Fibroblast of lung (primary cell): ENCODE measurements around the gene NEDD4L. TPM values are rescaled to one million over a fixed set of nuclear protein-coding genes. Genes with fewer than 3 reads are reported as not detected.
A peak's percentile ranks its signal among the peaks of the same experiment; 100 is the strongest.

ENCODE experiments used
- DNase-seq, 2 donors: peaks; one replicate each; pipeline versions ENCODE4 v3.0.0 to v3.0.0-alpha.2; 2010; ENCODE audit warnings: low read depth in 2 of 2
- H2AFZ ChIP-seq: 2 replicates; pipeline ENCODE4 v1.5.1; 2012; ENCODE audit warnings: low read length, control low read depth, inconsistent platforms
- H3K27ac ChIP-seq: 2 replicates; pipeline ENCODE4 v1.5.1; 2011; ENCODE audit warnings: low read length, control low read depth; ENCODE audit not compliant: insufficient read depth
- H3K27me3 ChIP-seq: 2 replicates; pipeline ENCODE4 v1.5.1; 2011; ENCODE audit warnings: mild to moderate bottlenecking, low read length; ENCODE audit not compliant: control insufficient read depth, insufficient read depth
- H3K36me3 ChIP-seq: 2 replicates; pipeline ENCODE4 v1.5.1; 2011; ENCODE audit warnings: low read length; ENCODE audit not compliant: control insufficient read depth, insufficient read depth
- H3K4me1 ChIP-seq: 2 replicates; pipeline ENCODE4 v1.5.1; 2011; ENCODE audit warnings: low read length; ENCODE audit not compliant: control insufficient read depth, insufficient read depth; ENCODE audit errors: extremely low read depth
- H3K4me2 ChIP-seq: 2 replicates; pipeline ENCODE4 v1.5.1; 2011; ENCODE audit warnings: low read length, control low read depth; ENCODE audit not compliant: insufficient read depth; ENCODE audit errors: extremely low read depth
- H3K4me3 ChIP-seq, 4 experiments: fragments of 200-600 bp in 1 of 4; sonication (generic) in 1 of 4; replicated peaks in 1 of 4; 2 replicates each; pipeline ENCODE4 v1.5.1; 2011 to 2016; ENCODE audit warnings: low read length in 4 of 4, low read depth in 3 of 4, mild to moderate bottlenecking in 3 of 4, control low read depth in 2 of 4, inconsistent platforms in 1 of 4, mixed read lengths in 1 of 4; ENCODE audit not compliant: insufficient read depth in 1 of 4; ENCODE audit errors: control extremely low read depth in 1 of 4
- H3K79me2 ChIP-seq: 2 replicates; pipeline ENCODE4 v1.5.1; 2012; ENCODE audit warnings: mild to moderate bottlenecking, low read length, inconsistent platforms; ENCODE audit not compliant: control insufficient read depth, insufficient read depth
- H3K9ac ChIP-seq: 2 replicates; pipeline ENCODE4 v1.5.1; 2011; ENCODE audit warnings: mild to moderate bottlenecking, low read length, control low read depth; ENCODE audit not compliant: insufficient read depth
- H3K9me3 ChIP-seq: 2 replicates; pipeline ENCODE4 v1.5.1; 2012; ENCODE audit warnings: low read depth, low read length; ENCODE audit not compliant: control insufficient read depth, insufficient read depth
- H4K20me1 ChIP-seq: 2 replicates; pipeline ENCODE4 v1.5.1; 2011; ENCODE audit warnings: low read length; ENCODE audit not compliant: control insufficient read depth, insufficient read depth; ENCODE audit errors: extremely low read depth
- EZH2 ChIP-seq: IDR thresholded peaks from 2 replicates; pipeline ENCODE4 v1.5.1; 2012; ENCODE audit warnings: low read length, control low read depth, mild to moderate bottlenecking; ENCODE audit errors: missing control alignments
- polyA plus RNA-seq, 2 donors: library from polyadenylated mRNA; depleted of rRNA in 1 of 2; stranded (reverse) in 1 of 2; unstranded in 1 of 2; fragments of >200 nt; gene quantifications; 2 replicates each; pipeline ENCODE4 v1.2.1, GENCODE V29; 2011 to 2012; ENCODE audit warnings: missing spikeins in 1 of 2
- total RNA-seq: library from RNA; depleted of rRNA; stranded (reverse); fragments of >200 nt; gene quantifications from 2 replicates; pipeline ENCODE4 v1.2.1, GENCODE V29; 2014
- TF ChIP-seq, protein P1 (sequence below), 2 donors: IDR thresholded peaks in 1 of 2; conservative IDR thresholded peaks in 1 of 2; 1 replicate in 1 of 2; 2 replicates in 1 of 2; pipeline ENCODE4 v1.5.1; 2011 to 2012; ENCODE audit warnings: low read length in 2 of 2, control low read depth in 1 of 2, inconsistent platforms in 1 of 2, low read depth in 1 of 2, mild to moderate bottlenecking in 1 of 2

The NEDD4L gene
- total and polyA plus RNA-seq, 2 donors (not counting 1 experiment from before 2014, with no cell fraction given): 5.5 to 18.7 TPM

DNA sequence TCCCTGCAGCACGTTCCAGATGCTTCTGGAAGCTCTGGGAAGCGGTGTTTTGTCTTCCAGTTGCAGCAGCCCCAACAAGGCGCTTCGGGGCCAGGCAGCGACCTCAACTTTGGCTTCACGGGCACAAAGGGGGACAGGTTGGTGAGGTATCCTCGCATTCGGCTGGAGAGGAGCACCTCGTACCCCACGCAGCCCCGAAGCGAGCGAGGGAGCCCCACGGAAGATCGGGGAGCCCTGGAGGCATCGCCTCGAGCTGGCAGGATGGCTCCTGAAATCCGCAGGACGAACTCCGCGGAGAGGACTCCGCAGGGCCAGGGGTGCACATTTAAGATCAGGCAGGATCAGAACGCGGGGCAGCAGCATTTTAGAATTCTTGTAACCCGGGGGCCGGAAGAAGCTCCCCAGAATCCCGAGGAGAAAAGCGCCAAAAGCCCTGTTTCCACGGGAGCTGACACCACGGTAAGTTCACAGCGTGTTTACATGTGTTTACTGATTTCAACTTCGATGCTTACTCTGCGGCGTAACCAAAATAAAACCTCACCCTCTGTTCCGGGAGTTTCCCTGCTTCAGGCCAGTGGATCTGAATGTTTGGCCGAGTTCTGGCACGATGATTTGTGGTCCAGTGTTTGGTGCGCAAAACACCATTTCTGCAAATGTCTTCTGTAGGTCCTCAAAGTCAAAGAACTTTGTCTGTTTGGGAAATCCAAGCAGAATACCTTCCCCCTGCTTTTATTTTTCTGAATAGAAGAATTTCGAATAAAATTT lies 212.5 kb downstream of the NEDD4L start:
- H3K79me2 ChIP-seq: no peaks in the 10 kb centered on the region
- no peak overlapping the region for H3K9ac ChIP-seq
- H3K9me3 ChIP-seq: no peaks in the 10 kb centered on the region
- no peaks in the 10 kb centered on the region for H3K36me3 ChIP-seq
- no peaks in the 10 kb centered on the region for H3K27me3 ChIP-seq
- H2AFZ ChIP-seq: no peak overlapping the region
- H3K4me2 ChIP-seq: no peak overlapping the region
- no peaks in the 10 kb centered on the region for H4K20me1 ChIP-seq
- TF ChIP-seq, protein P1, sequence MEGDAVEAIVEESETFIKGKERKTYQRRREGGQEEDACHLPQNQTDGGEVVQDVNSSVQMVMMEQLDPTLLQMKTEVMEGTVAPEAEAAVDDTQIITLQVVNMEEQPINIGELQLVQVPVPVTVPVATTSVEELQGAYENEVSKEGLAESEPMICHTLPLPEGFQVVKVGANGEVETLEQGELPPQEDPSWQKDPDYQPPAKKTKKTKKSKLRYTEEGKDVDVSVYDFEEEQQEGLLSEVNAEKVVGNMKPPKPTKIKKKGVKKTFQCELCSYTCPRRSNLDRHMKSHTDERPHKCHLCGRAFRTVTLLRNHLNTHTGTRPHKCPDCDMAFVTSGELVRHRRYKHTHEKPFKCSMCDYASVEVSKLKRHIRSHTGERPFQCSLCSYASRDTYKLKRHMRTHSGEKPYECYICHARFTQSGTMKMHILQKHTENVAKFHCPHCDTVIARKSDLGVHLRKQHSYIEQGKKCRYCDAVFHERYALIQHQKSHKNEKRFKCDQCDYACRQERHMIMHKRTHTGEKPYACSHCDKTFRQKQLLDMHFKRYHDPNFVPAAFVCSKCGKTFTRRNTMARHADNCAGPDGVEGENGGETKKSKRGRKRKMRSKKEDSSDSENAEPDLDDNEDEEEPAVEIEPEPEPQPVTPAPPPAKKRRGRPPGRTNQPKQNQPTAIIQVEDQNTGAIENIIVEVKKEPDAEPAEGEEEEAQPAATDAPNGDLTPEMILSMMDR (conservative IDR thresholded peaks at IDR 0.05 in 1 of 2, IDR thresholded peaks at IDR 0.05 in 1 of 2; ENCODE audit: low read depth in 1 of 2, low read length in 2 of 2): no peak
- no peak for TF ChIP-seq EZH2
- no peak overlapping the region for H3K27ac ChIP-seq
- H3K4me3 ChIP-seq: no peak overlapping the region
- DNase-seq: no peak
- H3K4me1 ChIP-seq: no peaks in the 10 kb centered on the region

DNA sequence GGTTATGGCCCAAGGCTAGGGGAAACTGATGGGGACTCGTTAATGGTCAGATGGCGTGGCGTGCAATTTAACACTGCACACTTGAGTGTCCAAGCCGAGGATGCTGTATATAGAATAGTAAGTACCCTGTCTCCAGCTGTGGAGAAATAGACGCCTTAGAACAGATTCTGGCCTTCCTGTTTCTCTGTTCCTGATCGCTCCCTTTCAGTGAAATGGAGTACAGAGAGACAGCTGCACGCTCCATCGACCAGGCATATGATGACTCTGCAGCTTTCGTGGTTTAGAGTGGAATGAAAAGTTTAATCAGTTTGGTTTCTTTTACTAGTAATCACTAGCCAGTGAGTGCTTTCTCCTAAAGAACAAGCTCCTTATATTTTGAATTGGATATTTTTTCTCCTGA lies 213.4 kb downstream of the NEDD4L start:
- Histone ChIP-seq H3K4me2 (no peak overlapping the region), H3K79me2 (no peaks in the 10 kb centered on the region), H3K4me3 (no peak overlapping the region), H3K4me1 (no peaks in the 10 kb centered on the region), H3K27me3 (no peaks in the 10 kb centered on the region), H4K20me1 (no peaks in the 10 kb centered on the region), H3K9ac (no peak overlapping the region), H3K36me3 (no peaks in the 10 kb centered on the region), H3K27ac (no peak overlapping the region), H3K9me3 (no peaks in the 10 kb centered on the region), H2AFZ (no peak overlapping the region)
- TF ChIP-seq, protein P1 (conservative IDR thresholded peaks at IDR 0.05 in 1 of 2, IDR thresholded peaks at IDR 0.05 in 1 of 2; ENCODE audit: low read depth in 1 of 2, low read length in 2 of 2): no peak
- TF ChIP-seq EZH2: no peak
- DNase-seq: peak; percentile 47 to 67

DNA sequence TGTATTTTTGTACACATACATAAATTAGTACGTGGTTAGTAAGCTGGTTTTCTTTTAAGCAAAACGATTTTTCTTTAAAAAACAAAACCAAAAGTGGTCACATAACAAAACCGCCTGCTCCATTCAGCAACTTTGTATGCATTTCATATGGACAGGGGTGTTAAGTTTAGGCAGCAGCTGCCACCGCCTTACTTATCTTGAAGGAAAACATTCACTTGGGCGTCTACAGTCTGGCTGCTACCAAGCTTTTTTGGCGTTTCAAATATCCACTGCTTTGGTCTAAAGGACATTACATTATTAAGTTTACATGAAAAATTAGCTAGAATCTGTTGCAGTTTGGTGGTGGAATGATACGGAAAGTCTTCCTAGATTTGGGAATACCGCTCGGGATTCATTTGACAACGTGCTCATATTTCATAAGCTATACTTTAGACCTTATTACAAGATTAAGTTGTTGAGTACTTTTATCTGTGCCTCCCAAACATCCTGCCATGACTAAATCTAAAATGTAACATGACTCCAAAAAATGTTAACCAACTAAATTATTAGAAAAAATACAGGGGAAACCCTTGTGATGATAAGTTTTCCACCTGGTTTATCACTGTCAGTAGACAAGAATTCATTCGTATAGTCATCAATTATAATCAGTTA lies 214.8 kb downstream of the NEDD4L start:
- TF ChIP-seq, protein P1 (conservative IDR thresholded peaks at IDR 0.05 in 1 of 2, IDR thresholded peaks at IDR 0.05 in 1 of 2; ENCODE audit: low read depth in 1 of 2, low read length in 2 of 2): no peak
- TF ChIP-seq EZH2: no peak
- DNase-seq: no peak
- Histone ChIP-seq H3K9me3 (no peaks in the 10 kb centered on the region), H3K27ac (no peak overlapping the region), H3K79me2 (no peaks in the 10 kb centered on the region), H2AFZ (no peak overlapping the region), H3K27me3 (no peaks in the 10 kb centered on the region), H3K9ac (no peak overlapping the region), H3K4me2 (no peak overlapping the region), H3K4me1 (no peaks in the 10 kb centered on the region), H3K36me3 (no peaks in the 10 kb centered on the region), H4K20me1 (no peaks in the 10 kb centered on the region), H3K4me3 (no peak overlapping the region)
